ENCODE data around the gene ABCC4. TPM values are rescaled to one million over a fixed set of nuclear protein-coding genes. Genes with fewer than 3 reads are reported as not detected.

ABCC4 gene
- total and polyA plus RNA-seq, 9 of the 15 experiments (the other 6 are each of a cell fraction or from before 2014, with no cell fraction given) = 9.4 to 46.1 (median 25.4) TPM

DNA sequence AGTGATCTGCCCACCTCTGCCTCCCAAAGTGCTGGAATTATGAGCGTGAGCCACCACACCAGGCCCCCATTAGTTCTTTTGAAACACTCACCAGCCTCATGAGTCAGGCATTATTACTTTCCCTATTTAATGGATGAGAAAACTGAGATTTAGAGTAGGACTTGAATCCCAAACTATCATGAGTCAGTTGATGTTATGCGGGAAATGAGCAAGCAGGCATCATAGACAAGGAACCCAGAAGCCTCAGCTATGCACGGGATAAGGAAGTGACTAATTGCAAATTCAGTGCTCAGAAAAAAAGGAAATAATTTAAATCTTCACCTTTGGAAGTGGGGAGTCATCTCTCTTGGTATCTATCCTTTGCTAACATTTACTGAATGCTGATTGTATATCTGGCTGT, 217.5 kb downstream of the ABCC4 start:
- Histone ChIP-seq H3K9me3 (replicated peaks; ENCODE audit: control insufficient read depth, insufficient read depth, low read depth, low read length) (no peaks in the 10 kb centered on the region), H4K20me1 (replicated peaks; ENCODE audit: control insufficient read depth, insufficient read depth, low read length) (no peaks in the 10 kb centered on the region), H3K27me3 (ENCODE audit: control insufficient read depth in 2 of 2, insufficient read depth in 2 of 2, low read length in 2 of 2) (no peaks in the 10 kb centered on the region), H3K79me2 (ENCODE audit: control insufficient read depth, insufficient read depth, low read length) (no peaks in the 10 kb centered on the region), H3K4me3 (no peak overlapping the region), H3K27ac (ENCODE audit: extremely low read depth, low read depth, low read length) (no peak overlapping the region), H3K9me1 (ENCODE audit: control insufficient read depth, insufficient read depth, low read length) (no peaks in the 10 kb centered on the region), H3K36me3 (ENCODE audit: control insufficient read depth, insufficient read depth, low read length) (peaks cover 14% of the 10 kb centered on the region; the same call in 1 of the 3 replicates), H3K4me2 (ENCODE audit: insufficient read depth, low read length) (no peak overlapping the region), H3K9ac (ENCODE audit: insufficient read depth in 1 of 2, low read depth in 2 of 2, low read length in 2 of 2) (no peak overlapping the region), H2AFZ (ENCODE audit: low read depth, low read length) (no peak overlapping the region), H3K4me1 (replicated peaks in 1 of 2; ENCODE audit: control insufficient read depth in 2 of 2, insufficient read depth in 2 of 2, low read length in 2 of 2) (no peaks in the 10 kb centered on the region)
- no peak for DNase-seq (ENCODE audit: extremely low read depth in 1 of 4, low spot score in 3 of 4)
- no peak for FAIRE-seq
- BruUV-seq (replicated peaks) = no TSS peak
- intact Hi-C loops (cut with micrococcal nuclease) = no loop called here
- TF ChIP-seq NCOR1 (IDR thresholded peaks at IDR 0.05) (no peak), GTF2A2 (tag; IDR thresholded peaks at IDR 0.05) (no peak)
- ATAC-seq = no peak
- WGBS (ENCODE audit: insufficient coverage, low coverage, missing lambda C conversion rate) = 88% methylated on average over 2 of the region's 3 CpGs
- POLR2A ChIA-PET = no interaction called here
- in situ Hi-C loops (cut with MboI) = no loop called here
- CTCF ChIA-PET (ENCODE audit: low intra/inter-chr PET ratio) = no interaction called here

DNA sequence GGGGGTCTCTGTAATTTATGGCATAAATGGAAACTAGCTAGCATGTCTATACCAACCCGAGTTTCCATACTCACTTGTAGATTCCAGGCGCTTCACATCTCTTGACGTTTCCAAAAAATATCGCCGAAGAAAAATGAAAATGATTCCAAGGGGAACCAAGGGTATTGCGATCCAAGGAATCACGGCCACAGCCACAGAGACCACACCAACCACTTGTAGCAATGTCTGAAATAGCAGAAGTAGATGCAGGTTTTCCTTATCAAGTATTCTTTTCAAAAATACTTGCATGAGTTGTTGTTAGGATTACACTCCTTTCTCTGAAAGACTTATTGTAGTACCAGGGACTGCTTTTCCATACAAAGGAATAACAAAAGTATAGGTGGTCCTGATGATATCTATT, 218.2 kb downstream of the ABCC4 start:
- Histone ChIP-seq H2AFZ (ENCODE audit: low read depth, low read length) (no peak overlapping the region), H4K20me1 (replicated peaks; ENCODE audit: control insufficient read depth, insufficient read depth, low read length) (no peaks in the 10 kb centered on the region), H3K79me2 (ENCODE audit: control insufficient read depth, insufficient read depth, low read length) (no peaks in the 10 kb centered on the region), H3K36me3 (ENCODE audit: control insufficient read depth, insufficient read depth, low read length) (peaks cover 12% of the 10 kb centered on the region; the same call in 1 of the 3 replicates), H3K9me3 (replicated peaks; ENCODE audit: control insufficient read depth, insufficient read depth, low read depth, low read length) (no peaks in the 10 kb centered on the region), H3K4me2 (ENCODE audit: insufficient read depth, low read length) (no peak overlapping the region), H3K4me3 (no peak overlapping the region), H3K9ac (ENCODE audit: insufficient read depth in 1 of 2, low read depth in 2 of 2, low read length in 2 of 2) (no peak overlapping the region), H3K9me1 (ENCODE audit: control insufficient read depth, insufficient read depth, low read length) (no peaks in the 10 kb centered on the region), H3K4me1 (replicated peaks in 1 of 2; ENCODE audit: control insufficient read depth in 2 of 2, insufficient read depth in 2 of 2, low read length in 2 of 2) (no peaks in the 10 kb centered on the region), H3K27me3 (ENCODE audit: control insufficient read depth in 2 of 2, insufficient read depth in 2 of 2, low read length in 2 of 2) (no peaks in the 10 kb centered on the region), H3K27ac (ENCODE audit: extremely low read depth, low read depth, low read length) (no peak overlapping the region)
- ChIA-PET CTCF (ENCODE audit: low intra/inter-chr PET ratio) (no interaction called here), POLR2A (no interaction called here)
- no peak for ATAC-seq
- BruUV-seq (replicated peaks) = no TSS peak
- DNase-seq (ENCODE audit: extremely low read depth in 1 of 4, low spot score in 3 of 4) = no peak
- in situ Hi-C loops (cut with MboI) = no loop called here
- no peak for FAIRE-seq
- intact Hi-C loops (cut with micrococcal nuclease) = no loop called here
- 94% methylated on average over 7 of the region's 7 CpGs for WGBS (ENCODE audit: insufficient coverage, low coverage, missing lambda C conversion rate)
- TF ChIP-seq NCOA1 (IDR thresholded peaks at IDR 0.05; ENCODE audit: low read depth) (no peak), ZNF76 (CRISPR knock-in tag; IDR thresholded peaks at IDR 0.05; ENCODE audit: borderline replicate concordance) (no peak), PCBP1 (IDR thresholded peaks at IDR 0.05; ENCODE audit: low read depth, low read length, poor library complexity, severe bottlenecking) (no peak), THAP7 (CRISPR knock-in tag; IDR thresholded peaks at IDR 0.05) (no peak), ZNF668 (CRISPR knock-in tag; IDR thresholded peaks at IDR 0.05) (no peak), E2F4 (CRISPR knock-in tag; IDR thresholded peaks at IDR 0.05; ENCODE audit: low read depth) (no peak), HEY1 (CRISPR knock-in tag; IDR thresholded peaks at IDR 0.05; ENCODE audit: borderline replicate concordance) (no peak), ZFPM2 (CRISPR knock-in tag; IDR thresholded peaks at IDR 0.05) (no peak), FOXA3 (CRISPR knock-in tag; conservative IDR thresholded peaks at IDR 0.05 in 1 of 2, IDR thresholded peaks at IDR 0.05 in 1 of 2) (no peak), CEBPG (CRISPR knock-in tag; IDR thresholded peaks at IDR 0.05) (no peak), CEBPG (tag; conservative IDR thresholded peaks at IDR 0.05 in 1 of 2, IDR thresholded peaks at IDR 0.05 in 1 of 2) (no peak), CBX1 (IDR thresholded peaks at IDR 0.05; ENCODE audit: low read depth) (no peak), BCOR (IDR thresholded peaks at IDR 0.05) (no peak)
- TF ChIP-seq, protein P1, sequence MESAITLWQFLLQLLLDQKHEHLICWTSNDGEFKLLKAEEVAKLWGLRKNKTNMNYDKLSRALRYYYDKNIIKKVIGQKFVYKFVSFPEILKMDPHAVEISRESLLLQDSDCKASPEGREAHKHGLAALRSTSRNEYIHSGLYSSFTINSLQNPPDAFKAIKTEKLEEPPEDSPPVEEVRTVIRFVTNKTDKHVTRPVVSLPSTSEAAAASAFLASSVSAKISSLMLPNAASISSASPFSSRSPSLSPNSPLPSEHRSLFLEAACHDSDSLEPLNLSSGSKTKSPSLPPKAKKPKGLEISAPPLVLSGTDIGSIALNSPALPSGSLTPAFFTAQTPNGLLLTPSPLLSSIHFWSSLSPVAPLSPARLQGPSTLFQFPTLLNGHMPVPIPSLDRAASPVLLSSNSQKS (CRISPR knock-in tag; IDR thresholded peaks at IDR 0.05) = no peak

Measured in K562 (cell line).